Measurements from ENCODE around the gene HIBADH. TPM values are rescaled to one million over a fixed set of nuclear protein-coding genes. Genes with fewer than 3 reads are reported as not detected.

Gene HIBADH
- polyA plus RNA-seq, 2 of the 4 experiments (the other 2 are of a cell fraction), result 49.5 to 118 TPM

- Histone ChIP-seq H3K9me3 (no peaks in the 10 kb centered on the region), H3K27ac (no peak overlapping the region), H3K4me1 (peaks cover 21% of the 10 kb centered on the region), H3K4me2 (no peak overlapping the region), H3K4me3 (no peak overlapping the region)
- DNase-seq (ENCODE audit: low read depth in 1 of 2, low spot score in 1 of 2), result no peak
- ChIA-PET CTCF (interaction anchor here (0.6 to 2.3 kb wide), 5 partner anchors 8 to 444 kb away, joined by 3 to 8 read pairs (median 4); partner anchors contain the start of gene HIBADH), POLR2A (interaction anchor here (1.0 to 1.4 kb wide), 2 partner anchors 11 kb away, joined by 3 to 4 read pairs; partner anchors contain the start of gene HIBADH)
- no peak for FAIRE-seq
- TF ChIP-seq USF2 (IDR thresholded peaks at IDR 0.05) (no peak), ESRRA (IDR thresholded peaks at IDR 0.05; ENCODE audit: borderline replicate concordance, low read length) (no peak), HOXB5 (CRISPR knock-in tag; IDR thresholded peaks at IDR 0.05) (no peak), ZNF302 (CRISPR knock-in tag; IDR thresholded peaks at IDR 0.05) (no peak), POLR2AphosphoS2 (conservative IDR thresholded peaks at IDR 0.05; ENCODE audit: low read length) (no peak), NFE2L2 (conservative IDR thresholded peaks at IDR 0.05; ENCODE audit: low read length) (no peak), PBX3 (IDR thresholded peaks at IDR 0.05) (no peak), TFCP2L1 (CRISPR knock-in tag; IDR thresholded peaks at IDR 0.05) (no peak), MAX (IDR thresholded peaks at IDR 0.05) (no peak), EHMT2 (IDR thresholded peaks at IDR 0.05; ENCODE audit: low read depth) (no peak), GATA3 (IDR thresholded peaks at IDR 0.05; ENCODE audit: borderline replicate concordance) (no peak), CHD4 (IDR thresholded peaks at IDR 0.05; ENCODE audit: borderline replicate concordance) (no peak), EP300 (IDR thresholded peaks at IDR 0.05) (no peak), CTCF (IDR thresholded peaks at IDR 0.05) (no peak), ATOH8 (CRISPR knock-in tag; IDR thresholded peaks at IDR 0.05; ENCODE audit: low read depth) (no peak), JUNB (IDR thresholded peaks at IDR 0.05) (no peak), E2F6 (IDR thresholded peaks at IDR 0.05; ENCODE audit: borderline replicate concordance, low read depth) (no peak), HES2 (IDR thresholded peaks at IDR 0.05) (no peak), KDM5A (IDR thresholded peaks at IDR 0.05) (no peak)
- no peak for ATAC-seq
Observed at GRCh38 chr7:27651702-27652101, 11.0 kb downstream of the HIBADH start.

- Histone ChIP-seq H3K4me2 (no peak overlapping the region), H3K27ac (no peak overlapping the region), H3K4me3 (no peak overlapping the region), H3K4me1 (peaks cover 27% of the 10 kb centered on the region), H3K9me3 (no peaks in the 10 kb centered on the region)
- ChIA-PET POLR2A (interaction anchor here (1.4 kb wide), 1 partner anchor 12 kb away, joined by 4 read pairs; the partner anchor contains the start of gene HIBADH), CTCF (interaction anchor here (1.0 kb wide), 1 partner anchor 13 kb away, joined by 3 read pairs; the partner anchor contains the start of gene HIBADH)
- TF ChIP-seq POLR2A (IDR thresholded peaks at IDR 0.05; ENCODE audit: low read length), result no peak
- no peak for TF ChIP-seq EHF (CRISPR knock-in tag; IDR thresholded peaks at IDR 0.05)
- TF ChIP-seq CHD2 (IDR thresholded peaks at IDR 0.05; ENCODE audit: low read length, partially characterized antibody), result no peak
- TF ChIP-seq ZC3H11A (IDR thresholded peaks at IDR 0.05), result peak; percentile 47; the same call in 1 of the 2 replicates
- TF ChIP-seq FOSB (CRISPR knock-in tag; IDR thresholded peaks at IDR 0.05), result no peak
- FAIRE-seq, result no peak
- ATAC-seq, result no peak
- WGBS (ENCODE audit: missing lambda C conversion rate), result 96% methylated on average over 4 of the region's 4 CpGs
- DNase-seq (ENCODE audit: low read depth in 1 of 2, low spot score in 1 of 2), result no peak
Observed at GRCh38 chr7:27650283-27650682, 12.4 kb downstream of the HIBADH start.

Data from A549 (cell line).